RWPE2 (cell line): ENCODE results near the gene CCDC9B.
A peak's percentile ranks its signal among the peaks of the same experiment; 100 is the strongest.

ENCODE experiments used
- ATAC-seq: fragments of 200-7000 bp; cut with Tn5 transposase; 3 replicates; pipeline ENCODE4 v1.9.1; 2021; ENCODE audit warnings: low read depth
- DNase-seq: peaks from one replicate; pipeline ENCODE4 v3.0.0-alpha.2; 2020; ENCODE audit warnings: low spot score
- H3K27ac ChIP-seq: fragments of 450-650 bp; 2 replicates; pipeline ENCODE4 v1.5.1; 2017; ENCODE audit warnings: mild to moderate bottlenecking; ENCODE audit not compliant: poor library complexity, severe bottlenecking
- H3K27me3 ChIP-seq: fragments of 250-450 bp; sonication (Bioruptor Pico); 2 replicates; pipeline ENCODE4 v1.5.1; 2021; ENCODE audit warnings: mild to moderate bottlenecking, moderate library complexity; ENCODE audit not compliant: insufficient read depth, poor library complexity, severe bottlenecking
- H3K36me3 ChIP-seq: fragments of 250-450 bp; sonication (Bioruptor Pico); 2 replicates; pipeline ENCODE4 v1.5.1; 2020; ENCODE audit warnings: low read depth, mild to moderate bottlenecking, moderate library complexity
- H3K4me1 ChIP-seq: fragments of 250-450 bp; sonication (Bioruptor Pico); 2 replicates; pipeline ENCODE4 v1.5.1; 2021; ENCODE audit warnings: mild to moderate bottlenecking, moderate library complexity; ENCODE audit not compliant: insufficient read depth, poor library complexity, severe bottlenecking
- H3K4me3 ChIP-seq: fragments of 250-450 bp; sonication (Bioruptor Pico); 2 replicates; pipeline ENCODE4 v1.5.1; 2021; ENCODE audit warnings: mild to moderate bottlenecking, moderate library complexity; ENCODE audit not compliant: severe bottlenecking
- H3K9me3 ChIP-seq: fragments of 250-450 bp; sonication (Bioruptor Pico); 2 replicates; pipeline ENCODE4 v1.5.1; 2021; ENCODE audit warnings: mild to moderate bottlenecking, moderate library complexity; ENCODE audit not compliant: severe bottlenecking
- CTCF ChIP-seq: fragments of 450-650 bp; IDR thresholded peaks from one replicate; pipeline ENCODE4 v1.5.1; 2017; ENCODE audit warnings: mild to moderate bottlenecking, moderate library complexity; ENCODE audit not compliant: poor library complexity, severe bottlenecking

Gene CCDC9B

DNA sequence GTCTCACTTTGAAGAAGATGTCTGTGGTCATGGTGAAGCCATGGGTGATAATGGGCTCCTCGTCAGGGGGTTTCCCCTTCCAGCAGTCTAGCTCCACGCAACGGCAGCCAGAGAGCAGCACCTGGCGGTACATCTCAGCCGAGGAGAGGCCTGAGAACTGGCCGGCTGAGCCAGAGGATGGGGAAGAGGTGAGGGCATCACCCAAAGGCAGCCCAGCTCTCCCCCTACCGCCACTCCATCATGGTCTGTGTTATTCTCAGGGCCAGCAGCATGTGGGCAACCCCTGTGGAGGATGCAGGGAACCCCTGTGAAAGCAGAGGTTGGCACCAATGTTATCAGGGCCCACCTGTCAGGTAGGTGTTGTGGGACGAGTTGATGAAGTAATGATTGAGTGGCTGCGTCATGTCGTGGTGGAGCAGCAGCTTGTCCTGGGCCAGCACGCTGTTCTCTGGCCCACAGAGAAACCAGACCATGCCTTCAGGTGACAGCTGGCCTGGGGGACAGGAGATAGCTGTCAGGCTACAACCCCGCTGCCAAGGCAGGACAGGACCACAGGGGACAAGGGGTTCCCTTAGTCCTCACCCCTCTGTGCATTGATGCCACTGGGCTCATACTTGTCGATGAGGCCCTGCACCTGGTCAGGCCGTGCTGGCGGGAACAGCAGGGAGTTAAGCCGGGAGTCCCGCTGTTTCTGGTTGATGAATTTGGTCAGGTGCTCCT is 42.4 kb downstream of the CCDC9B start:
- no peak overlapping the region for H3K4me3 ChIP-seq
- no peak for ATAC-seq
- H3K4me1 ChIP-seq: no peaks in the 10 kb centered on the region
- no peaks in the 10 kb centered on the region for H3K36me3 ChIP-seq
- H3K9me3 ChIP-seq: peaks cover 4% of the 10 kb centered on the region
- H3K27ac ChIP-seq: no peak overlapping the region
- no peaks in the 10 kb centered on the region for H3K27me3 ChIP-seq
- no peak for TF ChIP-seq CTCF
- peak; percentile 71 for DNase-seq

DNA sequence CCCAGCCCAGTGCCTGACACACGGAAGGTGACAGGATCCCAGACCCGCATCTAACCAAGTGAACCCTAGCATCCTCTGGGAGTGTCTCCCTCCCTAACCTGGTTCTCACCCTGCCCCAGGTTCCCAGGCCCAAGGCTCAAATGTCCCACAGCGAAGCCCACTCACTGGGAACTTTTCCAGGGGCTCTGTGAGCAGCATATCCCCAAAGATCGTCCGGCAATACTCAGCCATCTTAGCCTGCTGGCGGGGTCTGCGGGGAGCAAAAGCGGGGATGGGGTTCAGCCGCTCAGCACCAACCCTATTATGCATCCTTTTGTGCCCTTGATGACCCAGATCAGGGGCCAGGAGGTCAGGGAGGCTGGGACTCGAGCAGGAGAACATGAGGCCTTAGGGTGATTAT is 43.4 kb downstream of the CCDC9B start:
- no peaks in the 10 kb centered on the region for H3K27me3 ChIP-seq
- DNase-seq (peak; percentile 52), ATAC-seq (no peak)
- no peaks in the 10 kb centered on the region for H3K4me1 ChIP-seq
- TF ChIP-seq CTCF: no peak
- H3K9me3 ChIP-seq: peaks cover 4% of the 10 kb centered on the region
- H3K27ac ChIP-seq: no peak overlapping the region
- H3K4me3 ChIP-seq: no peak overlapping the region
- no peaks in the 10 kb centered on the region for H3K36me3 ChIP-seq

DNA sequence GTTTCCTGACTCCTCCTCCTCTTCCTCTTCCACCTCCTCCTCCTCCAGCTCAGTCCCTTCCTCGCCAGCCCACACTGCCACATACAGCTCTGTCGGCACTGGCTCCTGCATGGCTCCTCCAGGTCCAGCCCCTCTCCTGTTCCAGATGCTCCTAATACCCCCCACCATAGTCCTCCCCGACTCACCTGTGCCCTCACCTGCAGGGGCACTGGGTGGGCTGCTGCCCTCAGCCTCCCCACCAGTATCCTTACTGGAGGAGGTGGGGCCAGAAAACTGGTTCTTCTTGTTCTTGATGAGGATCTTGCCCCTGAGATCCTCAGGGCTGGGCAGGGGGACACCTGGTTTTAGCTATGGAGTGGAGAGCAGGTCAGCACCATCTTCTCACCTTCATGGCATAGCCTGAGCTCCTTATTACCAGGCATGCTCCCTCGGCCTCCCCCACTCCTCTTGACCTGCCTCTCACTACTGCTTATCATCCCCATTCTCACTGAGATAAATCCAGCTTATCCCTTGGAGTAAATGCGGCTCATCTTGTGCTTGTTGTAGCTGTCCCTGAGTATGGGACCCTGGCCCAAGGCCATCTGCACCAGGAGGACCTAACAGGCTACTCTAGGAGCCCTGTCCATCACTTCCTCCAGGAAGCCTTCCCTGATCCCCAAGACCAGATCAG is 44.0 kb downstream of the CCDC9B start:
- H3K27ac ChIP-seq: no peak overlapping the region
- H3K27me3 ChIP-seq: no peaks in the 10 kb centered on the region
- no peak overlapping the region for H3K4me3 ChIP-seq
- no peaks in the 10 kb centered on the region for H3K4me1 ChIP-seq
- ATAC-seq (no peak), DNase-seq (no peak)
- H3K36me3 ChIP-seq: no peaks in the 10 kb centered on the region
- no peak for TF ChIP-seq CTCF
- peaks cover 4% of the 10 kb centered on the region for H3K9me3 ChIP-seq

DNA sequence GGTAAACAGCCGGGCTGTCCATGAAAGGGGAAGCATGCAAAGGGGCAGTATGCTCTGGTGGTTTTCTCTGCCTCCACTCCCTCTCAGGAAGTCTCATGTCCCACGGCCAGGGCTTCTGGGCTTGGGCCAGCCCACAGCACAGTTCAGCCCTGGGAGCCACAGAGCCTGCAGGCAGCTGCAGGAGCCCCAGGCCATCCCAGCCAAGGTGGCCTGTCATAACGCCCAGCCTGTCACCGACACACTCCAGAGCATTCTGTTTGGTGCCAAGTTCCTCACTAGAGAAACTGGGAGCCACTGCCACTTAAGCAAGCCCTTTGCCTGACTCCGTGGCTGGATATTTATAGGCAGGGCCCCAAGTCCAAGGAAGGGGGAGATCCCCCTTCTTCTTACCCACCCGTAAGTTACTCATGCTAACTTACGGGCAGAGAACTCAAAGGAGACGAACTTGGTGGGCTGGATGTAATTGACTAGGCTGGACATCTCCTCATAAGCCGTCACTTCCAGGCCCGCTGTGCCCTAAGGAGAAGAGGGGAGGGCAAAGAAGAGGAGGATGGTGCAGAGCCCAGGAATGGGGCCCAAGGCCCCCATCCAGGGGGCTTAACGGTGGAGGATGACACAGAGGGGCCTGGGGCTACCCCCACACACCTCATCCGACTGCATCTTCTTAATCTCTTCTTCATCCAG is 44.7 kb downstream of the CCDC9B start:
- Histone ChIP-seq H3K4me1 (no peaks in the 10 kb centered on the region), H3K27ac (no peak overlapping the region), H3K27me3 (no peaks in the 10 kb centered on the region), H3K36me3 (no peaks in the 10 kb centered on the region), H3K9me3 (peaks cover 4% of the 10 kb centered on the region), H3K4me3 (no peak overlapping the region)
- ATAC-seq: no peak
- TF ChIP-seq CTCF: no peak
- DNase-seq: peak; percentile 65
